ENCODE data around the gene NCAN. TPM values are rescaled to one million over a fixed set of nuclear protein-coding genes. Genes with fewer than 3 reads are reported as not detected.

NCAN gene
- total and polyA plus RNA-seq, 2 of the 4 experiments (the other 2 are of a cell fraction), result not detected

- Histone ChIP-seq H2AFZ (replicated peaks; ENCODE audit: low read length, poor library complexity) (no peak overlapping the region), H3K18ac (ENCODE audit: low read depth, low read length) (no peak overlapping the region), H3K23ac (ENCODE audit: low read depth, low read length) (no peak overlapping the region), H2BK5ac (ENCODE audit: low read depth, low read length, poor library complexity, severe bottlenecking) (no peak overlapping the region), H3K27ac (ENCODE audit: insufficient read depth, low read length) (no peak overlapping the region), H4K91ac (ENCODE audit: insufficient read depth, low read depth, low read length) (no peak overlapping the region), H3K9me3 (ENCODE audit: control insufficient read depth, insufficient read depth, low read length) (no peaks in the 10 kb centered on the region), H3K9ac (ENCODE audit: low read depth, low read length) (no peak overlapping the region), H4K8ac (ENCODE audit: low read depth in 2 of 2, low read length in 2 of 2) (no peak overlapping the region), H4K5ac (ENCODE audit: low read depth, low read length) (no peak overlapping the region), H3K4me1 (ENCODE audit: control insufficient read depth, insufficient read depth, low read length) (peaks cover 2% of the 10 kb centered on the region; the same call in 1 of the 2 replicates), H2BK20ac (ENCODE audit: low read depth, low read length) (no peak overlapping the region), H3K36me3 (ENCODE audit: control insufficient read depth, insufficient read depth, low read length) (peaks cover 55% of the 10 kb centered on the region), H3K27me3 (ENCODE audit: control insufficient read depth, insufficient read depth, low read length) (no peaks in the 10 kb centered on the region), H2BK120ac (ENCODE audit: low read depth, low read length) (no peak overlapping the region), H2BK15ac (ENCODE audit: low read depth, low read length) (no peak overlapping the region), H3K79me1 (ENCODE audit: low read depth in 1 of 2, low read length in 2 of 2) (no peaks in the 10 kb centered on the region), H3K9me1 (ENCODE audit: insufficient read depth, low read length) (no peaks in the 10 kb centered on the region), H2AK9ac (replicated peaks; ENCODE audit: low read depth, low read length, poor library complexity) (no peak overlapping the region), H3K4me2 (ENCODE audit: low read depth, low read length) (no peak overlapping the region), H3K56ac (ENCODE audit: extremely low read depth, insufficient read depth, low read length) (no peak overlapping the region), H4K20me1 (ENCODE audit: insufficient read depth, low read length) (no peaks in the 10 kb centered on the region), H3K4ac (ENCODE audit: low read depth, low read length) (no peak overlapping the region), H3K14ac (replicated peaks; ENCODE audit: low read depth, low read length) (no peak overlapping the region), H3K4me3 (ENCODE audit: insufficient read depth, low read depth, low read length) (no peak overlapping the region), H2AK5ac (ENCODE audit: low read depth, low read length) (no peak overlapping the region)
- DNase-seq (no peak), ATAC-seq (ENCODE audit: low read depth) (no peak)
- ChIA-PET POLR2A (ENCODE audit: unreplicated experiment) (no interaction called here), CTCF (no interaction called here)
- dilution Hi-C loops (cut with HindIII; ENCODE audit: low sequenced_read_pairs, unreplicated experiment) (no loop called here), intact Hi-C loops (cut with micrococcal nuclease) (no loop called here), in situ Hi-C loops (cut with MboI; ENCODE audit: low sequenced_read_pairs) (no loop called here)
- TF ChIP-seq POLR2A (IDR thresholded peaks at IDR 0.05; ENCODE audit: low read depth, low read length) (no peak), RAD21 (IDR thresholded peaks at IDR 0.05; ENCODE audit: low read length) (no peak), MXI1 (IDR thresholded peaks at IDR 0.05; ENCODE audit: borderline replicate concordance, low read depth, low read length) (no peak), FOS (IDR thresholded peaks at IDR 0.05; ENCODE audit: low read depth, low read length) (no peak), MAZ (IDR thresholded peaks at IDR 0.05; ENCODE audit: borderline replicate concordance, low read depth, low read length) (no peak), RCOR1 (IDR thresholded peaks at IDR 0.05; ENCODE audit: insufficient replicate concordance, low read length) (no peak), CHD1 (IDR thresholded peaks at IDR 0.05; ENCODE audit: low read depth, low read length) (no peak), NFE2L2 (IDR thresholded peaks at IDR 0.05; ENCODE audit: low read depth, low read length) (no peak), SMC3 (IDR thresholded peaks at IDR 0.05; ENCODE audit: low read depth, low read length) (no peak), BHLHE40 (IDR thresholded peaks at IDR 0.05; ENCODE audit: low read depth, low read length) (no peak), MAFK (IDR thresholded peaks at IDR 0.05; ENCODE audit: low read depth, low read length) (no peak), RFX5 (IDR thresholded peaks at IDR 0.05; ENCODE audit: low read depth, low read length) (no peak), CEBPB (IDR thresholded peaks at IDR 0.05; ENCODE audit: low read depth, low read length) (no peak), ELK1 (IDR thresholded peaks at IDR 0.05; ENCODE audit: borderline replicate concordance, low read depth, low read length) (no peak)
- TF ChIP-seq, protein P1, sequence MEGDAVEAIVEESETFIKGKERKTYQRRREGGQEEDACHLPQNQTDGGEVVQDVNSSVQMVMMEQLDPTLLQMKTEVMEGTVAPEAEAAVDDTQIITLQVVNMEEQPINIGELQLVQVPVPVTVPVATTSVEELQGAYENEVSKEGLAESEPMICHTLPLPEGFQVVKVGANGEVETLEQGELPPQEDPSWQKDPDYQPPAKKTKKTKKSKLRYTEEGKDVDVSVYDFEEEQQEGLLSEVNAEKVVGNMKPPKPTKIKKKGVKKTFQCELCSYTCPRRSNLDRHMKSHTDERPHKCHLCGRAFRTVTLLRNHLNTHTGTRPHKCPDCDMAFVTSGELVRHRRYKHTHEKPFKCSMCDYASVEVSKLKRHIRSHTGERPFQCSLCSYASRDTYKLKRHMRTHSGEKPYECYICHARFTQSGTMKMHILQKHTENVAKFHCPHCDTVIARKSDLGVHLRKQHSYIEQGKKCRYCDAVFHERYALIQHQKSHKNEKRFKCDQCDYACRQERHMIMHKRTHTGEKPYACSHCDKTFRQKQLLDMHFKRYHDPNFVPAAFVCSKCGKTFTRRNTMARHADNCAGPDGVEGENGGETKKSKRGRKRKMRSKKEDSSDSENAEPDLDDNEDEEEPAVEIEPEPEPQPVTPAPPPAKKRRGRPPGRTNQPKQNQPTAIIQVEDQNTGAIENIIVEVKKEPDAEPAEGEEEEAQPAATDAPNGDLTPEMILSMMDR (conservative IDR thresholded peaks at IDR 0.05; ENCODE audit: low read depth, low read length), result no peak
- TF ChIP-seq, protein P2, sequence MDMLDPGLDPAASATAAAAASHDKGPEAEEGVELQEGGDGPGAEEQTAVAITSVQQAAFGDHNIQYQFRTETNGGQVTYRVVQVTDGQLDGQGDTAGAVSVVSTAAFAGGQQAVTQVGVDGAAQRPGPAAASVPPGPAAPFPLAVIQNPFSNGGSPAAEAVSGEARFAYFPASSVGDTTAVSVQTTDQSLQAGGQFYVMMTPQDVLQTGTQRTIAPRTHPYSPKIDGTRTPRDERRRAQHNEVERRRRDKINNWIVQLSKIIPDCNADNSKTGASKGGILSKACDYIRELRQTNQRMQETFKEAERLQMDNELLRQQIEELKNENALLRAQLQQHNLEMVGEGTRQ (IDR thresholded peaks at IDR 0.05; ENCODE audit: low read depth, low read length), result no peak
- no TSS peak for BruUV-seq (replicated peaks)
- 96% methylated on average over 3 of the region's 7 CpGs; no CpG with 5 or more reads in 1 of the 2 experiments for WGBS, 2 experiments (ENCODE audit: extremely low coverage in 2 of 2, insufficient read length in 1 of 2)
Observed at GRCh38 chr19:19278315-19278714, 66.6 kb downstream of the NCAN start.
